Lung (tissue), 12 donors: ENCODE measurements around the gene SEMG1. TPM values are rescaled to one million over a fixed set of nuclear protein-coding genes. Genes with fewer than 3 reads are reported as not detected.

Source experiments
- ATAC-seq: fragments of 200-7000 bp; cut with Tn5 transposase; one replicate; pipeline ENCODE4 v1.9.1; 2020; ENCODE audit warnings: moderate number of reproducible peaks; ENCODE audit not compliant: insufficient read depth, low FRiP score
- DNase-seq, 3 donors: peaks; one replicate each; pipeline ENCODE4 v3.0.0-alpha.2; 2013 to 2017
- H3K27ac ChIP-seq, 2 donors: one replicate each; pipeline ENCODE4 v1.5.1; 2013; ENCODE audit warnings: mild to moderate bottlenecking in 2 of 2, moderate library complexity in 2 of 2, control low read depth in 1 of 2, inconsistent platforms in 1 of 2, low read depth in 1 of 2, low read length in 1 of 2
- H3K27me3 ChIP-seq, 3 donors: one replicate each; pipeline ENCODE4 v1.5.1; 2013; ENCODE audit warnings: low read length in 2 of 3; ENCODE audit not compliant: control insufficient read depth in 3 of 3, insufficient read depth in 3 of 3
- H3K36me3 ChIP-seq, 4 donors: one replicate each; pipeline ENCODE4 v1.5.1; 2013; ENCODE audit warnings: low read length in 4 of 4, mild to moderate bottlenecking in 1 of 4, moderate library complexity in 1 of 4; ENCODE audit not compliant: control insufficient read depth in 4 of 4, insufficient read depth in 4 of 4
- H3K4me1 ChIP-seq, 5 donors: one replicate each; pipeline ENCODE4 v1.5.1; 2013; ENCODE audit warnings: low read length in 5 of 5, mild to moderate bottlenecking in 2 of 5, moderate library complexity in 1 of 5; ENCODE audit not compliant: control insufficient read depth in 5 of 5, insufficient read depth in 5 of 5
- H3K4me3 ChIP-seq: one replicate; pipeline ENCODE4 v1.5.1; 2013; ENCODE audit warnings: mild to moderate bottlenecking, control low read depth, moderate library complexity
- H3K9ac ChIP-seq, 2 donors: one replicate each; pipeline ENCODE4 v1.5.1; 2013; ENCODE audit warnings: low read length in 2 of 2, control low read depth in 1 of 2; ENCODE audit not compliant: insufficient read depth in 1 of 2
- H3K9me3 ChIP-seq, 4 donors: one replicate each; pipeline ENCODE4 v1.5.1; 2013; ENCODE audit warnings: low read length in 3 of 4, mild to moderate bottlenecking in 1 of 4, moderate library complexity in 1 of 4; ENCODE audit not compliant: control insufficient read depth in 4 of 4, insufficient read depth in 3 of 4
- WGBS, 2 donors: extraction: QIAGEN DNeasy Blood & Tissue Kit; methylation state at CpG; one replicate each; pipeline ENCODE4 v1.1.7; 2013; 5-methylcytosine and 5-hydroxymethylcytosine counted together
- polyA plus RNA-seq, 2 donors: library from polyadenylated mRNA; stranded (reverse); fragments of 200-250 nt; gene quantifications; one replicate each; pipeline ENCODE4 v1.2.1, GENCODE V29; 2013
- total RNA-seq, 2 donors: library from RNA; depleted of rRNA in 1 of 2; stranded (reverse); fragments of >200 nt in 1 of 2; gene quantifications; one replicate each; pipeline ENCODE4 v1.2.1, GENCODE V29; 2014 to 2021
- TF ChIP-seq, protein P1 (sequence below): IDR thresholded peaks from 2 replicates; pipeline ENCODE4 v1.5.1; 2012; ENCODE audit warnings: mild to moderate bottlenecking; ENCODE audit errors: control extremely low read depth, extremely low read depth
- donor health status: control.
- donor health status: control.
- donor health status: Bipolar disorder and iron deficiency.
- donor health status: healthy.
- donor health status: DM: yes; HTN: yes; CAD: no.

The SEMG1 gene
- total and polyA plus RNA-seq, 4 donors: 0.14 TPM; not detected in 3

- ATAC-seq (no peak), DNase-seq (no peak)
- peaks cover 0 to 2% (median 0%) of the 10 kb centered on the region in 5 donors for H3K4me1 ChIP-seq
- 81 to 86% methylated on average over 4 of the region's 4 CpGs for WGBS, 2 donors
- no peak overlapping the region for H3K27ac ChIP-seq
- H3K9ac ChIP-seq: no peak overlapping the region
- no peaks in the 10 kb centered on the region for H3K36me3 ChIP-seq
- peaks cover 0 to 10% (median 0%) of the 10 kb centered on the region in 3 donors for H3K27me3 ChIP-seq
- no peak overlapping the region for H3K4me3 ChIP-seq
- TF ChIP-seq, protein P1, sequence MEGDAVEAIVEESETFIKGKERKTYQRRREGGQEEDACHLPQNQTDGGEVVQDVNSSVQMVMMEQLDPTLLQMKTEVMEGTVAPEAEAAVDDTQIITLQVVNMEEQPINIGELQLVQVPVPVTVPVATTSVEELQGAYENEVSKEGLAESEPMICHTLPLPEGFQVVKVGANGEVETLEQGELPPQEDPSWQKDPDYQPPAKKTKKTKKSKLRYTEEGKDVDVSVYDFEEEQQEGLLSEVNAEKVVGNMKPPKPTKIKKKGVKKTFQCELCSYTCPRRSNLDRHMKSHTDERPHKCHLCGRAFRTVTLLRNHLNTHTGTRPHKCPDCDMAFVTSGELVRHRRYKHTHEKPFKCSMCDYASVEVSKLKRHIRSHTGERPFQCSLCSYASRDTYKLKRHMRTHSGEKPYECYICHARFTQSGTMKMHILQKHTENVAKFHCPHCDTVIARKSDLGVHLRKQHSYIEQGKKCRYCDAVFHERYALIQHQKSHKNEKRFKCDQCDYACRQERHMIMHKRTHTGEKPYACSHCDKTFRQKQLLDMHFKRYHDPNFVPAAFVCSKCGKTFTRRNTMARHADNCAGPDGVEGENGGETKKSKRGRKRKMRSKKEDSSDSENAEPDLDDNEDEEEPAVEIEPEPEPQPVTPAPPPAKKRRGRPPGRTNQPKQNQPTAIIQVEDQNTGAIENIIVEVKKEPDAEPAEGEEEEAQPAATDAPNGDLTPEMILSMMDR: no peak
- no peaks in the 10 kb centered on the region for H3K9me3 ChIP-seq
Observed at GRCh38 chr20:45218124-45218523, 11.3 kb downstream of the SEMG1 start.

DNA sequence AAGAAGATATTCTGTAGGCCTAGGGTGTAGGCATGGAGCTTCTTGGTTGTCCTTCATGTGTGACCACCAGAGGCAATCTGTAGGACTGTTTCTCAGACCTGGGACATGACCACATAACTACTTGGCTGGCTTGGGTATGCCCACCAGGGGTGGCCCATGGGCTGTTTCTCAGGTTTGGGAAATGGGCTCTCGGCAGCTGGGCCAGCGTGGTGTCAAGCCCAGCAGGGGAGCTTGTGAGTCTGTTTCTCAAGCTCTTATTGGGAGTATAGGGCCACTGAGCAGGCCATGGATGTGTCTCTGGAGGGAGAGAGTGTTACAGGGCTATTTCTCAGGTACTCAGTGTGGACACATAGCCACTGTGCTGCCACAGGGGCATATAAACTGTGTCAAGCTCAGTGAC, 11.8 kb downstream of the SEMG1 start:
- TF ChIP-seq, protein P1: no peak
- H3K4me3 ChIP-seq: no peak overlapping the region
- no peaks in the 10 kb centered on the region for H3K36me3 ChIP-seq
- no peak overlapping the region for H3K27ac ChIP-seq
- no peak overlapping the region for H3K9ac ChIP-seq
- ATAC-seq (no peak), DNase-seq (no peak)
- H3K4me1 ChIP-seq: peaks cover 0 to 2% (median 0%) of the 10 kb centered on the region in 5 donors
- peaks cover 0 to 13% (median 0%) of the 10 kb centered on the region in 3 donors for H3K27me3 ChIP-seq
- 91 to 98% methylated on average over 2 of the region's 2 CpGs for WGBS, 2 donors
- H3K9me3 ChIP-seq: no peaks in the 10 kb centered on the region

DNA sequence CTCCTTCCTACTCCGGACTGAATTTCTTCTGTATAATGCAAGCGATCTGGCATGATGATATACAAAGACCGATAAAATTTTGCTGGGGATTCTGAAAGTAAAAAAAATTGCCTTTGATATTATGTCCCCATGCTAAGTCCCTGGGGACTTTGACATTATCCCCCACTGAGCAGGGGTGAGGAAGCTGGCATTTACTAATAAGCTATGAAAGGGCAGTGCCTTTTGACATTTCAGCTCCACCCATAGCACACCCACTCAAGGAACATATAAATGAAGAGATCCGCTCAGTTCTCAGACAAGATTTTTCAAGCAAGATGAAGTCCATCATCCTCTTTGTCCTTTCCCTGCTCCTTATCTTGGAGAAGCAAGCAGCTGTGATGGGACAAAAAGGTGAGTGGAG, 14.2 kb downstream of the SEMG1 start, which contains the start of gene SEMG2:
SEMG2 (plus strand) TSS at position 298 of the 400 bp plus-strand sequence; CDS start at position 315, 17 bp downstream.
- ATAC-seq: no peak
- Histone ChIP-seq H3K36me3 (no peaks in the 10 kb centered on the region), H3K4me1 (peaks cover 0 to 2% (median 0%) of the 10 kb centered on the region in 5 donors), H3K27ac (no peak within 1 kb of the TSS), H3K27me3 (peaks cover 0 to 16% (median 5%) of the 10 kb centered on the region in 3 donors), H3K9me3 (no peaks in the 10 kb centered on the region), H3K4me3 (no peak within 1 kb of the TSS), H3K9ac (no peak within 1 kb of the TSS)
- TF ChIP-seq, protein P1: no peak
- 94 to 97% methylated on average over 4 of the region's 4 CpGs for WGBS, 2 donors
- DNase-seq: no peak

GRCh38 chr20:45223136-45223535, 16.3 kb downstream of the SEMG1 start:
- Histone ChIP-seq H3K27ac (no peak overlapping the region), H3K27me3 (peaks cover 0 to 16% (median 5%) of the 10 kb centered on the region in 3 donors), H3K9ac (no peak overlapping the region), H3K36me3 (no peaks in the 10 kb centered on the region), H3K4me1 (peaks cover 0 to 2% (median 0%) of the 10 kb centered on the region in 5 donors), H3K4me3 (no peak overlapping the region), H3K9me3 (no peaks in the 10 kb centered on the region)
- ATAC-seq (no peak), DNase-seq (no peak)
- TF ChIP-seq, protein P1: no peak
